OCI-LY7 (cell line): ENCODE results near the gene PMCH.

Experiments
- EZH2phosphoT487 ChIP-seq: fragments of 200-600 bp; sonication (generic); IDR thresholded peaks from 2 replicates; pipeline ENCODE4 v1.6.1; 2018; ENCODE audit warnings: low read depth, borderline replicate concordance, mild to moderate bottlenecking, mixed run types, antibody characterized with exemption, low read length, moderate library complexity, mixed read lengths
- TF ChIP-seq, protein P1 (sequence below): fragments of 200-600 bp; sonication (generic); conservative IDR thresholded peaks from 2 replicates; pipeline ENCODE4 v1.5.1; 2014; ENCODE audit warnings: mild to moderate bottlenecking, antibody characterized with exemption, low read length, moderate library complexity, mixed read lengths

DNA sequence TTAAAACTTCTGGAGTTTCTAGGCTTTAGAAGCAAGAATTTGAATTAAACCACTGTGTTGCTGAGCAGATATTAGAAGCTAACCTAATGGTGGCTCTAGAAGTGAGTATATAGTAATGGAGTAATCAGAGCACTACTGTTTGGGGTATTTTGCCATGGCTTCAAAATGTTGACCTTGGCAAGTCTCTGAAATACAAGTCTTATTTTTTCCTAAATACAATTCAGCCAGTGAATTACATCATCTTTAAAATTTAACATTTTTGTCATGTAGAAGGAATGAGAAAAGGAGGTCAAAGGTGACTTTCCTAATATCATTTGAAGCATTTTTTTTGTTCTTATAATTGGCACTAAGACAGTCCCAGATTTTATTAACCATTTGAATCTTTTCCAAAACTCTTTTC is 25.2 kb downstream of the PMCH start:
- TF ChIP-seq, protein P1, sequence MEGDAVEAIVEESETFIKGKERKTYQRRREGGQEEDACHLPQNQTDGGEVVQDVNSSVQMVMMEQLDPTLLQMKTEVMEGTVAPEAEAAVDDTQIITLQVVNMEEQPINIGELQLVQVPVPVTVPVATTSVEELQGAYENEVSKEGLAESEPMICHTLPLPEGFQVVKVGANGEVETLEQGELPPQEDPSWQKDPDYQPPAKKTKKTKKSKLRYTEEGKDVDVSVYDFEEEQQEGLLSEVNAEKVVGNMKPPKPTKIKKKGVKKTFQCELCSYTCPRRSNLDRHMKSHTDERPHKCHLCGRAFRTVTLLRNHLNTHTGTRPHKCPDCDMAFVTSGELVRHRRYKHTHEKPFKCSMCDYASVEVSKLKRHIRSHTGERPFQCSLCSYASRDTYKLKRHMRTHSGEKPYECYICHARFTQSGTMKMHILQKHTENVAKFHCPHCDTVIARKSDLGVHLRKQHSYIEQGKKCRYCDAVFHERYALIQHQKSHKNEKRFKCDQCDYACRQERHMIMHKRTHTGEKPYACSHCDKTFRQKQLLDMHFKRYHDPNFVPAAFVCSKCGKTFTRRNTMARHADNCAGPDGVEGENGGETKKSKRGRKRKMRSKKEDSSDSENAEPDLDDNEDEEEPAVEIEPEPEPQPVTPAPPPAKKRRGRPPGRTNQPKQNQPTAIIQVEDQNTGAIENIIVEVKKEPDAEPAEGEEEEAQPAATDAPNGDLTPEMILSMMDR: no peak
- TF ChIP-seq EZH2phosphoT487: no peak
